HepG2 (cell line): ENCODE data around the gene GRAMD1A. TPM values are rescaled to one million over a fixed set of nuclear protein-coding genes. Genes with fewer than 3 reads are reported as not detected.

ENCODE experiments used
- ATAC-seq: fragments of 200-7000 bp; cut with Tn5 transposase; 3 replicates; pipeline ENCODE4 v1.9.1; 2020; ENCODE audit warnings: mild to moderate bottlenecking, moderate library complexity
- BruUV-seq: library from RNA; stranded (reverse); fragments of 400-500 nt; replicated peaks from 2 replicates; lab custom pipeline; 2021; lab: Mats Ljungman, UMichigan
- CTCF ChIA-PET: fragments of 300-600 bp; formaldehyde crosslinking; extraction: SDS; loops from one replicate; lab custom pipeline; 2021; ENCODE audit warnings: low total read pairs, inconsistent platforms, low intra/inter-chr PET ratio; lab: Yijun Ruan, JAX
- POLR2A ChIA-PET: fragments of 350-600 bp; sonication (Branson Sonifier 250); formaldehyde crosslinking; loops from one replicate; lab custom pipeline; 2020; ENCODE audit warnings: antibody characterized with exemption, inconsistent platforms; lab: Yijun Ruan, JAX
- DNase-seq: peaks from one replicate; pipeline ENCODE4 v3.0.0-alpha.2; 2015; ENCODE audit warnings: low spot score
- FAIRE-seq: peaks from 3 replicates; lab custom pipeline; 2011; peaks lifted over from hg19 to GRCh38; lab: Jason Lieb, UNC
- H2AFZ ChIP-seq: one replicate; pipeline ENCODE4 v1.6.1; 2011; ENCODE audit warnings: low read length, inconsistent platforms
- H3K27ac ChIP-seq: fragments of 300-600 bp; 3 replicates; pipeline ENCODE4 v1.8.0; 2011; ENCODE audit warnings: mixed run types, mild to moderate bottlenecking, mixed read lengths, low read length, inconsistent platforms; ENCODE audit not compliant: insufficient read depth; ENCODE audit errors: extremely low read length
- H3K27me3 ChIP-seq, 2 experiments: fragments of 200-600 bp in 1 of 2; 2 replicates in 1 of 2; 3 replicates in 1 of 2; pipeline versions ENCODE4 v1.6.0 to v1.8.0; 2011; ENCODE audit warnings: low read length in 2 of 2, mild to moderate bottlenecking in 2 of 2, moderate library complexity in 2 of 2, inconsistent platforms in 1 of 2; ENCODE audit not compliant: insufficient read depth in 2 of 2, control insufficient read depth in 1 of 2
- H3K36me3 ChIP-seq, 2 experiments: fragments of 200-600 bp in 1 of 2; replicated peaks in 1 of 2; 2 replicates in 1 of 2; 3 replicates in 1 of 2; pipeline versions ENCODE4 v1.5.1 to v1.8.0; 2011; ENCODE audit warnings: low read length in 2 of 2, inconsistent platforms in 1 of 2; ENCODE audit not compliant: insufficient read depth in 2 of 2, control insufficient read depth in 1 of 2
- H3K4me1 ChIP-seq: 2 replicates; pipeline ENCODE4 v1.5.1; 2012; ENCODE audit warnings: low read length, inconsistent platforms; ENCODE audit not compliant: insufficient read depth
- H3K4me2 ChIP-seq: 2 replicates; pipeline ENCODE4 v1.6.0; 2011; ENCODE audit warnings: low read depth, low read length, inconsistent platforms
- H3K4me3 ChIP-seq, 3 experiments: fragments of 200-600 bp in 1 of 3; sonication (generic), shearing (Covaris generic) in 1 of 3; replicated peaks in 1 of 3; 2 replicates each; pipeline ENCODE4 v1.5.1; 2011 to 2016; ENCODE audit warnings: low read length in 3 of 3, inconsistent platforms in 2 of 3, low read depth in 2 of 3, mild to moderate bottlenecking in 2 of 3, control low read depth in 1 of 3, mixed read lengths in 1 of 3; ENCODE audit not compliant: insufficient read depth in 1 of 3
- H3K79me2 ChIP-seq: one replicate; pipeline ENCODE4 v1.6.1; 2011; ENCODE audit warnings: low read length, inconsistent platforms; ENCODE audit not compliant: insufficient read depth
- H3K9ac ChIP-seq: 2 replicates; pipeline ENCODE4 v1.6.0; 2011; ENCODE audit warnings: mild to moderate bottlenecking, low read depth, low read length, inconsistent platforms; ENCODE audit not compliant: insufficient read depth
- H3K9me3 ChIP-seq: 2 replicates; pipeline ENCODE4 v1.5.1; 2012; ENCODE audit warnings: mild to moderate bottlenecking, low read length
- H4K20me1 ChIP-seq: 2 replicates; pipeline ENCODE4 v1.6.0; 2011; ENCODE audit warnings: inconsistent platforms, mild to moderate bottlenecking, low read length, moderate library complexity; ENCODE audit not compliant: insufficient read depth
- HOXA3 ChIP-seq: sonication (generic); formaldehyde crosslinking; IDR thresholded peaks from 2 replicates; pipeline ENCODE4 v1.5.0; 2020; ENCODE audit warnings: missing genetic modification reagents
- MIER2 ChIP-seq: IDR thresholded peaks from 2 replicates; pipeline ENCODE4 v1.6.1; 2016; ENCODE audit warnings: missing biosample characterization, missing genetic modification reagents
- MIXL1 ChIP-seq: IDR thresholded peaks from 2 replicates; pipeline ENCODE4 v1.6.1; 2016
- NKX3-1 ChIP-seq: sonication (generic); formaldehyde crosslinking; IDR thresholded peaks from 2 replicates; pipeline ENCODE4 v1.5.0; 2020; ENCODE audit warnings: missing genetic modification reagents
- PHF20 ChIP-seq: sonication (generic); formaldehyde crosslinking; IDR thresholded peaks from 2 replicates; pipeline ENCODE4 v1.5.0; 2020; ENCODE audit warnings: mild to moderate bottlenecking, missing genetic modification reagents
- PITX1 ChIP-seq: sonication (generic); formaldehyde crosslinking; IDR thresholded peaks from 2 replicates; pipeline ENCODE4 v1.5.1; 2020; ENCODE audit warnings: mild to moderate bottlenecking, missing genetic modification reagents
- RFXAP ChIP-seq: sonication (generic); formaldehyde crosslinking; IDR thresholded peaks from 2 replicates; pipeline ENCODE4 v1.4.0; 2020; ENCODE audit warnings: missing genetic modification reagents, borderline replicate concordance
- TBL1XR1 ChIP-seq: fragments of 150-350 bp; IDR thresholded peaks from 2 replicates; pipeline ENCODE4 v1.6.1; 2014; ENCODE audit warnings: borderline replicate concordance, low read length; ENCODE audit not compliant: partially characterized antibody
- YY1 ChIP-seq: IDR thresholded peaks from 2 replicates; pipeline ENCODE4 v1.6.1; 2011; ENCODE audit warnings: low read length, low read depth, moderate library complexity, mild to moderate bottlenecking; ENCODE audit not compliant: insufficient read depth, insufficient replicate concordance
- ZFP1 ChIP-seq: IDR thresholded peaks from 2 replicates; pipeline ENCODE4 v1.6.1; 2016
- ZNF180 ChIP-seq: sonication (generic); formaldehyde crosslinking; IDR thresholded peaks from 2 replicates; pipeline ENCODE4 v1.4.0; 2020; ENCODE audit warnings: low read depth, missing genetic modification reagents, borderline replicate concordance
- ZNF264 ChIP-seq: sonication (generic); formaldehyde crosslinking; IDR thresholded peaks from 2 replicates; pipeline ENCODE4 v1.4.0; 2020; ENCODE audit warnings: missing genetic modification reagents
- ZNF674 ChIP-seq: sonication (generic); formaldehyde crosslinking; IDR thresholded peaks from 2 replicates; pipeline ENCODE4 v1.5.0; 2020; ENCODE audit warnings: low read depth, mild to moderate bottlenecking, missing genetic modification reagents
- ZNF746 ChIP-seq: sonication (generic); formaldehyde crosslinking; IDR thresholded peaks from 2 replicates; pipeline ENCODE4 v1.8.0; 2022; ENCODE audit warnings: mild to moderate bottlenecking, missing genetic modification reagents
- ZNF841 ChIP-seq: sonication (generic); formaldehyde crosslinking; IDR thresholded peaks from 2 replicates; pipeline ENCODE4 v1.8.1; 2023; ENCODE audit warnings: missing genetic modification reagents, borderline replicate concordance
- ZNF850 ChIP-seq: sonication (generic); formaldehyde crosslinking; conservative IDR thresholded peaks from 2 replicates; pipeline ENCODE4 v1.9.0; 2021; ENCODE audit warnings: mild to moderate bottlenecking, missing genetic modification reagents
- ZSCAN29 ChIP-seq: sonication (generic); formaldehyde crosslinking; conservative IDR thresholded peaks from 2 replicates; pipeline ENCODE4 v1.4.0; 2020; ENCODE audit warnings: mild to moderate bottlenecking, missing genetic modification reagents
- WGBS: methylation state at CpG from one replicate; pipeline ENCODE4 v1.1.6; 2017; ENCODE audit warnings: low lambda C conversion rate; 5-methylcytosine and 5-hydroxymethylcytosine counted together
- in situ Hi-C: cut with HindIII; loops from 2 replicates; pipeline ENCODE4 v1.10.0; 2017; ENCODE audit warnings: low pct_unique_long_range_greater_than_20kb; ENCODE audit not compliant: extremely low pct_ligation_motif_present
- intact Hi-C: fragments of 100-400 bp; cut with micrococcal nuclease; formaldehyde crosslinking; loops from one replicate; pipeline ENCODE4 v1.10.0; 2022; ENCODE audit not compliant: unreplicated experiment
- polyA plus RNA-seq, 8 experiments: library from polyadenylated mRNA; depleted of rRNA in 3 of 8; stranded (reverse) in 7 of 8; unstranded in 1 of 8; fragments of >200 nt; fragmentation: Illumina TruSeq in 4 of 8; extraction: Trizol in 4 of 8; gene quantifications; 2 replicates each; pipeline versions ENCODE4 v1.2.1 to v1.2.3, GENCODE V29; 2011 to 2016; ENCODE audit warnings: low read depth in 4 of 8, missing spikeins in 1 of 8, mixed read lengths in 1 of 8; ENCODE audit not compliant: insufficient read depth in 1 of 8
- total RNA-seq, 5 experiments: library from RNA; depleted of rRNA; stranded (reverse); fragments of >200 nt; fragmentation: Illumina TruSeq; extraction: Trizol; gene quantifications; 2 replicates each; pipeline ENCODE4 v1.2.3, GENCODE V29; 2016; ENCODE audit warnings: low read depth in 1 of 5
- TF ChIP-seq, protein P1 (sequence below): fragments of 450-650 bp; IDR thresholded peaks from 2 replicates; pipeline ENCODE4 v1.6.1; 2017
- TF ChIP-seq, protein P2 (sequence below): sonication (generic); formaldehyde crosslinking; IDR thresholded peaks from 2 replicates; pipeline ENCODE4 v1.5.0; 2020; ENCODE audit warnings: missing genetic modification reagents, mild to moderate bottlenecking, borderline replicate concordance
- TF ChIP-seq, protein P3 (sequence below): sonication (generic); formaldehyde crosslinking; IDR thresholded peaks from 2 replicates; pipeline ENCODE4 v1.5.0; 2020; ENCODE audit warnings: missing genetic modification reagents
- TF ChIP-seq, protein P4 (sequence below): IDR thresholded peaks from 2 replicates; pipeline ENCODE4 v1.6.1; 2016; ENCODE audit warnings: missing genetic modification reagents, missing compliant biosample characterization
- TF ChIP-seq, protein P5 (sequence below): sonication (generic); formaldehyde crosslinking; IDR thresholded peaks from 2 replicates; pipeline ENCODE4 v1.4.0; 2020; ENCODE audit warnings: missing genetic modification reagents

Gene GRAMD1A
- total and polyA plus RNA-seq, 2 of the 13 experiments (the other 11 are each of a cell fraction or from before 2014, with no cell fraction given) = 14.7 to 181 TPM

DNA sequence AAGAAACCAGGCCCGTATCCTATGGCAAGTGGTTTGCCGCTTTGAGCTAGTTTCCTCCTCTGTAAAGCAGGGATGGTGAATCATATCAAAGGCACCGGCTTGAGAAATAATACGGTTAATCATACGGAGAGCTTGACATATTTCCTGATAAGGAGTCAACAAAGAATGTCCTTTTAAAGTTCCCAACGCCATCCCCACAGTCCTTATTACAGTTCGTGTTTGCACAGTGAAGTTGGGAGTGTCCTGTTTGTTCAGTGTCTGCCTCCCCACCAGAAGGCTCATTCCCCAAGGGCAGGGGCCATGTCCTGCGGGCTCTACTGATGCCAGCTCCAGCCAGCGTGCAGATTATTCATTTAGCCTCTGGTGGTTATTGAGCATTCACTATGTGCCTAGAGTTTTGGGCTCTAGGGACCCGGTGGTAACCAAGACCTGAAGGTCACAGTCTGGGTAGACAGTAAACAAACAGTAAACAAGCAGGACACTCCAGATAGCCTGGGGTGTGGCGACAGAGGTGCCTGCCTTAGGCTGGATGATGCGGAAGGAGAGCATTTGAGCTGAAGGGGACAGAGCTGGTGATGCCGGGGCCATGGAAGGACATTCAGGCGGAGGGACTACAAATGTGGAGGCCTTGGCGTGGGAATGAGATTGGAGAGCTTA lies 6.3 kb downstream of the GRAMD1A start:
- H3K27me3 ChIP-seq = no peaks in the 10 kb centered on the region
- 19% methylated on average over 15 of the region's 15 CpGs for WGBS
- H3K27ac ChIP-seq = peak overlapping the region; percentile 63
- H2AFZ ChIP-seq = no peak overlapping the region
- CTCF ChIA-PET = no interaction called here
- peak overlapping the region; percentile 50 for H3K4me2 ChIP-seq
- peaks cover 42% of the 10 kb centered on the region for H3K79me2 ChIP-seq
- peaks cover 18 to 26% of the 10 kb centered on the region in 2 experiments for H3K36me3 ChIP-seq
- no peak overlapping the region for H3K9ac ChIP-seq
- POLR2A ChIA-PET = interaction anchor here (0.9 to 4.3 kb wide), 11 partner anchors 10 to 742 kb away, joined by 3 to 75 read pairs (median 4); partner anchors contain the start of genes HPN, LIN37 and ZNF30
- BruUV-seq = no TSS peak
- peak overlapping the region in 1 of 3 experiments; percentile 10; a peak in 1 of 6 replicates for H3K4me3 ChIP-seq
- peak; percentile 99 for FAIRE-seq
- peak; percentile 99 for DNase-seq
- in situ Hi-C loops (no loop called here), intact Hi-C loops (loop anchor here (1.0 kb wide), 1 partner anchor 11 kb away; no protein-coding TSS in a partner anchor)
- no peaks in the 10 kb centered on the region for H3K9me3 ChIP-seq
- peak; percentile 89 for ATAC-seq
- H3K4me1 ChIP-seq = peaks cover 60% of the 10 kb centered on the region
- peaks cover 53% of the 10 kb centered on the region for H4K20me1 ChIP-seq
- TF ChIP-seq PITX1 (CRISPR knock-in tag) = peak; percentile 86
- TF ChIP-seq, protein P1, sequence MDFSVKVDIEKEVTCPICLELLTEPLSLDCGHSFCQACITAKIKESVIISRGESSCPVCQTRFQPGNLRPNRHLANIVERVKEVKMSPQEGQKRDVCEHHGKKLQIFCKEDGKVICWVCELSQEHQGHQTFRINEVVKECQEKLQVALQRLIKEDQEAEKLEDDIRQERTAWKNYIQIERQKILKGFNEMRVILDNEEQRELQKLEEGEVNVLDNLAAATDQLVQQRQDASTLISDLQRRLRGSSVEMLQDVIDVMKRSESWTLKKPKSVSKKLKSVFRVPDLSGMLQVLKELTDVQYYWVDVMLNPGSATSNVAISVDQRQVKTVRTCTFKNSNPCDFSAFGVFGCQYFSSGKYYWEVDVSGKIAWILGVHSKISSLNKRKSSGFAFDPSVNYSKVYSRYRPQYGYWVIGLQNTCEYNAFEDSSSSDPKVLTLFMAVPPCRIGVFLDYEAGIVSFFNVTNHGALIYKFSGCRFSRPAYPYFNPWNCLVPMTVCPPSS = no peak
- TF ChIP-seq MIXL1 (CRISPR knock-in tag) = peak; percentile 61; the same call in 1 of the 2 replicates
- TF ChIP-seq ZSCAN29 (CRISPR knock-in tag) = peak; percentile 98
- TF ChIP-seq, protein P2, sequence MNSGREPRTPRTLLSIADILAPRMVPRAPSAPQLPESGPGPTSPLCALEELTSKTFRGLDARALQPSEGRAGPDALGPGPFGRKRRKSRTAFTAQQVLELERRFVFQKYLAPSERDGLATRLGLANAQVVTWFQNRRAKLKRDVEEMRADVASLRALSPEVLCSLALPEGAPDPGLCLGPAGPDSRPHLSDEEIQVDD (CRISPR knock-in tag) = no peak
- TF ChIP-seq PHF20 = no peak; the same call in 1 of the 2 replicates
- peak; percentile 72; the same call in 1 of the 2 replicates for TF ChIP-seq MIER2 (CRISPR knock-in tag)
- TF ChIP-seq ZNF841 (CRISPR knock-in tag) = 0 out of 2 replicates have a peak, but pooled peaks have one; percentile 37
- 0 out of 2 replicates have a peak, but pooled peaks have one; percentile 2 for TF ChIP-seq RFXAP
- TF ChIP-seq ZFP1 (CRISPR knock-in tag) = no peak
- peak; percentile 60 for TF ChIP-seq TBL1XR1
- TF ChIP-seq, protein P3, sequence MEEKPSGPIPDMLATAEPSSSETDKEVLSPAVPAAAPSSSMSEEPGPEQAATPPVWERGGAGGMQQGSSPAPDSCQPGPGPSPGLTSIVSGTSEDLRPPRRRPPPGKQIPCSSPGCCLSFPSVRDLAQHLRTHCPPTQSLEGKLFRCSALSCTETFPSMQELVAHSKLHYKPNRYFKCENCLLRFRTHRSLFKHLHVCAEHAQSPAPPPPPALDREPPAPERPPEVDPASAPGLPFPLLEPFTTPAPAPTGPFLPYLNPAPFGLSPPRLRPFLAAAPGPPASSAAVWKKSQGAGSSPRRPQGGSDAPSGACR (CRISPR knock-in tag) = peak; percentile 57; the same call in 1 of the 2 replicates
- peak; percentile 48; the same call in 1 of the 2 replicates for TF ChIP-seq NKX3-1 (CRISPR knock-in tag)
- no peak for TF ChIP-seq ZNF850 (CRISPR knock-in tag)
- peak; percentile 71; the same call in 1 of the 2 replicates for TF ChIP-seq ZNF264
- TF ChIP-seq YY1 = no peak
- no peak for TF ChIP-seq ZNF674 (CRISPR knock-in tag)
- TF ChIP-seq ZNF746 (CRISPR knock-in tag) = peak; percentile 66; the same call in 1 of the 2 replicates
- TF ChIP-seq, protein P4, sequence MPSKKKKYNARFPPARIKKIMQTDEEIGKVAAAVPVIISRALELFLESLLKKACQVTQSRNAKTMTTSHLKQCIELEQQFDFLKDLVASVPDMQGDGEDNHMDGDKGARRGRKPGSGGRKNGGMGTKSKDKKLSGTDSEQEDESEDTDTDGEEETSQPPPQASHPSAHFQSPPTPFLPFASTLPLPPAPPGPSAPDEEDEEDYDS = peak; percentile 68
- TF ChIP-seq HOXA3 = peak; percentile 81
- TF ChIP-seq, protein P5, sequence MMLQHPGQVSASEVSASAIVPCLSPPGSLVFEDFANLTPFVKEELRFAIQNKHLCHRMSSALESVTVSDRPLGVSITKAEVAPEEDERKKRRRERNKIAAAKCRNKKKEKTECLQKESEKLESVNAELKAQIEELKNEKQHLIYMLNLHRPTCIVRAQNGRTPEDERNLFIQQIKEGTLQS = peak; percentile 61; the same call in 1 of the 2 replicates
- no peak for TF ChIP-seq ZNF180 (CRISPR knock-in tag)
